NCI-H2029 treated with DMSO at 0.1 percent for 48 hours (cell line): ENCODE measurements around the gene VTI1A.

Experiments
- DNase-seq: peaks from one replicate; lab custom pipeline; 2025; lab: John Stamatoyannopoulos, UW

VTI1A gene

GRCh38 chr10:112546474-112546873, 99.5 kb downstream of the VTI1A start:
- no peak for DNase-seq

- DNase-seq = no peak
These were observed 101.7 kb downstream of the VTI1A start for GRCh38 chr10:112548535-112549276.

- no peak for DNase-seq
These were observed 105.6 kb downstream of the VTI1A start for GRCh38 chr10:112552593-112553110.

- no peak for DNase-seq
These were observed 106.3 kb downstream of the VTI1A start for GRCh38 chr10:112553315-112553714.

GRCh38 chr10:112554263-112554662, 107.2 kb downstream of the VTI1A start:
- no peak for DNase-seq

GRCh38 chr10:112557197-112557596, 110.2 kb downstream of the VTI1A start:
- DNase-seq = no peak

- DNase-seq = no peak
These were observed 111.6 kb downstream of the VTI1A start for GRCh38 chr10:112558476-112559142.

- DNase-seq = no peak
These were observed 112.3 kb downstream of the VTI1A start for GRCh38 chr10:112559349-112559748.

- DNase-seq = no peak
These were observed 115.1 kb downstream of the VTI1A start for GRCh38 chr10:112562122-112562521.

- peak; percentile 60 for DNase-seq
These were observed 116.0 kb downstream of the VTI1A start for GRCh38 chr10:112562809-112563663.

- DNase-seq = no peak
These were observed 117.3 kb downstream of the VTI1A start for GRCh38 chr10:112564337-112564736.

- DNase-seq = peak; percentile 39
These were observed 118.5 kb downstream of the VTI1A start for GRCh38 chr10:112565434-112566053.

- DNase-seq = no peak
These were observed 123.6 kb downstream of the VTI1A start for GRCh38 chr10:112570585-112570984.

- no peak for DNase-seq
These were observed 132.6 kb downstream of the VTI1A start for GRCh38 chr10:112579578-112579977.

- no peak for DNase-seq
These were observed 133.3 kb downstream of the VTI1A start for GRCh38 chr10:112580267-112580666.

- DNase-seq = no peak
These were observed 134.9 kb downstream of the VTI1A start for GRCh38 chr10:112581921-112582320.

- no peak for DNase-seq
These were observed 136.4 kb downstream of the VTI1A start for GRCh38 chr10:112583236-112583939.

- DNase-seq = no peak
These were observed 137.3 kb downstream of the VTI1A start for GRCh38 chr10:112584276-112584675.

GRCh38 chr10:112585126-112585525, 138.1 kb downstream of the VTI1A start:
- DNase-seq = no peak

- DNase-seq = no peak
These were observed 138.9 kb downstream of the VTI1A start for GRCh38 chr10:112585960-112586359.

- DNase-seq = no peak
These were observed 140.7 kb downstream of the VTI1A start for GRCh38 chr10:112587729-112588128.
